Measurements from ENCODE around the gene PDX1. TPM values are rescaled to one million over a fixed set of nuclear protein-coding genes. Genes with fewer than 3 reads are reported as not detected.

The PDX1 gene
- total RNA-seq, 1 experiment from 2014 or later: 1.7 TPM

DNA sequence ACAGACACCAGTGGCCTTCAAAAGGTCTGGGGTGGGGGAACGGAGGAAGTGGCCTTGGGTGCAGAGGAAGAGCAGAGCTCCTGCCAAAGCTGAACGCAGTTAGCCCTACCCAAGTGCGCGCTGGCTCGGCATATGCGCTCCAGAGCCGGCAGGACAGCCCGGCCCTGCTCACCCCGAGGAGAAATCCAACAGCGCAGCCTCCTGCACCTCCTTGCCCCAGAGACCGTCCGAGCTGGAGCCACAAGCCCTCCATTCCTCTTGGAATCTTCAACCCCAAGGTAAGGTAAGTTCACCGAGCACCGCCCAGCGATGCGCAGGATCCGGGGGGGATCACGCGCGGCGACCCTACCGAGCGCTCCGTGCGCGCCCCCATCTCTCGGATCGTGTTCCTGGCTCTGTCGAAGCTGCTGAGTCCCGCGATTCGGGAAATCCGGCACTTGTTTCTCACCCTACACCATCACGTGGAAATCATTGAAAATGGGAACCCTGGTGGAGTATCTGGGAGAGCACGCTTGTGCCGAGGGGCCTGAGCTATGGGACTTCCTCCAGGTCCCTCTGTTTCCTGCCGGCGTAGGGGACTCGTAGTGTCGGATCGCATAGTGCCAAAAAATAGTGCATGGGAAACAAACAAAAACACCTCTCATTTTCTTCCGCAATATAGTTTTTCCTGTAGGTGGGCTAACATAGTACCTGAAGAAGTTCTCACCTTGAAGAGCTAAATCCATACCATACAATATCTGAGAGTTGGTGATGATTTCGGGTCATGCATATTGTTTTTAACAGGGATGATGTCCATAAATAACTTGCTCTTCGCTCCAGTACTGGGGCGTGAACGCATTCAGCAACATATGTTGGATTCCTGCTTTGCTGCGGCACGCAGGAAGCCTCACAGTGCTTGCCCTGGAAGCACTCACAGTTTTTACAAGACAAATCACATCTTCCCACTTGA is 9.3 kb downstream of the PDX1 start:
- TF ChIP-seq SIN3A (IDR thresholded peaks at IDR 0.05; ENCODE audit: low read depth) (no peak), POLR2AphosphoS5 (IDR thresholded peaks at IDR 0.05; ENCODE audit: low read depth, low read length) (no peak)
- TF ChIP-seq, protein P1, sequence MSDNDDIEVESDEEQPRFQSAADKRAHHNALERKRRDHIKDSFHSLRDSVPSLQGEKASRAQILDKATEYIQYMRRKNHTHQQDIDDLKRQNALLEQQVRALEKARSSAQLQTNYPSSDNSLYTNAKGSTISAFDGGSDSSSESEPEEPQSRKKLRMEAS (IDR thresholded peaks at IDR 0.05): no peak
- H3K27me3 ChIP-seq (ENCODE audit: insufficient read depth, low read length): no peaks in the 10 kb centered on the region
- H3K36me3 ChIP-seq (ENCODE audit: control insufficient read depth in 1 of 2, insufficient read depth in 2 of 2, low read length in 2 of 2): no peaks in the 10 kb centered on the region
- H2AFZ ChIP-seq (ENCODE audit: low read depth, low read length, poor library complexity, severe bottlenecking): no peak overlapping the region
- no peak overlapping the region for H3K9ac ChIP-seq (ENCODE audit: low read length)
- intact Hi-C loops (cut with micrococcal nuclease): no loop called here
- H3K4me1 ChIP-seq (ENCODE audit: control insufficient read depth in 1 of 2, insufficient read depth in 2 of 2, low read length in 2 of 2): no peaks in the 10 kb centered on the region
- H3K4me2 ChIP-seq (ENCODE audit: low read length): no peak overlapping the region
- H3K27ac ChIP-seq (ENCODE audit: low read depth, low read length): no peak overlapping the region
- no peak for DNase-seq (ENCODE audit: low read depth, low spot score)
- H3K4me3 ChIP-seq (replicated peaks in 1 of 2; ENCODE audit: low read depth in 1 of 2, low read length in 2 of 2): no peak overlapping the region
- H4K20me1 ChIP-seq (ENCODE audit: insufficient read depth): no peaks in the 10 kb centered on the region
- no TSS peak for BruUV-seq (replicated peaks)
- RAD21 ChIA-PET (ENCODE audit: low non-redundant PET in 1 of 2, low total read pairs in 2 of 2, uncharacterized antibody in 2 of 2, unreplicated experiment in 2 of 2): no interaction called here
- CTCF ChIA-PET: no interaction called here
- H3K79me2 ChIP-seq (ENCODE audit: insufficient read depth, low read length): no peaks in the 10 kb centered on the region
- H3K9me3 ChIP-seq (ENCODE audit: control insufficient read depth in 1 of 2, insufficient read depth in 1 of 2, low read depth in 1 of 2, low read length in 2 of 2): no peaks in the 10 kb centered on the region
- POLR2A ChIA-PET: no interaction called here
- ATAC-seq: no peak
- no peaks in the 10 kb centered on the region for H3K9me2 ChIP-seq (ENCODE audit: insufficient read depth)

DNA sequence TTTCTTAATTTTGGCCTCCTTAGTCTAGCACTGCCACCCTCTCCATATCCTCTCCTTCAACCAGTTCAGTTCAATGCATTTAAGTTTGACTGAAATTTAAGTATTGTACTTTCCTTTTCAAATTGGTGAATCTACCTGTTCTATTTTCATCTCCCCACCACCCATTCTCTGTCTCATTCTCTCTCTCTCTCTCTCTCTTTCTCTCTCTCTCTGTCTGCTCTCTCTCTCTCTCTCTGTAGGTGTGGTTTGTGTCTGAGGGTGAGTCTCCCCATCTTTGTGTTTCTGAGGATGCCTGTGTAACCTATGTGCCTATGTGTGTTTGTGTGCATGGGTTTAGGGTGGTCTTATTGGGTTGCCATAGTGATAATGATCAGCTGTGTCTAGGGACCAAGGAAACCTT is 10.1 kb downstream of the PDX1 start:
- H4K20me1 ChIP-seq (ENCODE audit: insufficient read depth): no peaks in the 10 kb centered on the region
- CTCF ChIA-PET: no interaction called here
- H3K4me2 ChIP-seq (ENCODE audit: low read length): no peak overlapping the region
- H3K27ac ChIP-seq (ENCODE audit: low read depth, low read length): no peak overlapping the region
- no peaks in the 10 kb centered on the region for H3K79me2 ChIP-seq (ENCODE audit: insufficient read depth, low read length)
- intact Hi-C loops (cut with micrococcal nuclease): no loop called here
- H3K36me3 ChIP-seq (ENCODE audit: control insufficient read depth in 1 of 2, insufficient read depth in 2 of 2, low read length in 2 of 2): no peaks in the 10 kb centered on the region
- no peak overlapping the region for H2AFZ ChIP-seq (ENCODE audit: low read depth, low read length, poor library complexity, severe bottlenecking)
- ATAC-seq (no peak), DNase-seq (ENCODE audit: low read depth, low spot score) (no peak)
- BruUV-seq (replicated peaks): no TSS peak
- POLR2A ChIA-PET: no interaction called here
- no peaks in the 10 kb centered on the region for H3K4me1 ChIP-seq (ENCODE audit: control insufficient read depth in 1 of 2, insufficient read depth in 2 of 2, low read length in 2 of 2)
- no peak overlapping the region for H3K9ac ChIP-seq (ENCODE audit: low read length)
- RAD21 ChIA-PET (ENCODE audit: low non-redundant PET in 1 of 2, low total read pairs in 2 of 2, uncharacterized antibody in 2 of 2, unreplicated experiment in 2 of 2): no interaction called here
- H3K4me3 ChIP-seq (replicated peaks in 1 of 2; ENCODE audit: low read depth in 1 of 2, low read length in 2 of 2): no peak overlapping the region
- no peaks in the 10 kb centered on the region for H3K9me3 ChIP-seq (ENCODE audit: control insufficient read depth in 1 of 2, insufficient read depth in 1 of 2, low read depth in 1 of 2, low read length in 2 of 2)
- no peaks in the 10 kb centered on the region for H3K27me3 ChIP-seq (ENCODE audit: insufficient read depth, low read length)
- no peaks in the 10 kb centered on the region for H3K9me2 ChIP-seq (ENCODE audit: insufficient read depth)
- TF ChIP-seq EGR1 (IDR thresholded peaks at IDR 0.05; ENCODE audit: low read depth) (no peak), EZH2 (IDR thresholded peaks at IDR 0.05) (no peak), ZFX (IDR thresholded peaks at IDR 0.05) (no peak), RAD21 (IDR thresholded peaks at IDR 0.05; ENCODE audit: low read depth) (no peak), EZH2phosphoT487 (IDR thresholded peaks at IDR 0.05; ENCODE audit: borderline replicate concordance) (no peak), ELF1 (IDR thresholded peaks at IDR 0.05; ENCODE audit: borderline replicate concordance, low read depth) (no peak), SP1 (IDR thresholded peaks at IDR 0.05; ENCODE audit: low read depth) (no peak), YY1 (IDR thresholded peaks at IDR 0.05; ENCODE audit: extremely low read depth, insufficient replicate concordance, low read depth, low read length) (no peak), ZNF274 (IDR thresholded peaks at IDR 0.05; ENCODE audit: low read depth, low read length) (no peak)
- TF ChIP-seq, protein P2, sequence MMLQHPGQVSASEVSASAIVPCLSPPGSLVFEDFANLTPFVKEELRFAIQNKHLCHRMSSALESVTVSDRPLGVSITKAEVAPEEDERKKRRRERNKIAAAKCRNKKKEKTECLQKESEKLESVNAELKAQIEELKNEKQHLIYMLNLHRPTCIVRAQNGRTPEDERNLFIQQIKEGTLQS (IDR thresholded peaks at IDR 0.05): no peak
- TF ChIP-seq, protein P3, sequence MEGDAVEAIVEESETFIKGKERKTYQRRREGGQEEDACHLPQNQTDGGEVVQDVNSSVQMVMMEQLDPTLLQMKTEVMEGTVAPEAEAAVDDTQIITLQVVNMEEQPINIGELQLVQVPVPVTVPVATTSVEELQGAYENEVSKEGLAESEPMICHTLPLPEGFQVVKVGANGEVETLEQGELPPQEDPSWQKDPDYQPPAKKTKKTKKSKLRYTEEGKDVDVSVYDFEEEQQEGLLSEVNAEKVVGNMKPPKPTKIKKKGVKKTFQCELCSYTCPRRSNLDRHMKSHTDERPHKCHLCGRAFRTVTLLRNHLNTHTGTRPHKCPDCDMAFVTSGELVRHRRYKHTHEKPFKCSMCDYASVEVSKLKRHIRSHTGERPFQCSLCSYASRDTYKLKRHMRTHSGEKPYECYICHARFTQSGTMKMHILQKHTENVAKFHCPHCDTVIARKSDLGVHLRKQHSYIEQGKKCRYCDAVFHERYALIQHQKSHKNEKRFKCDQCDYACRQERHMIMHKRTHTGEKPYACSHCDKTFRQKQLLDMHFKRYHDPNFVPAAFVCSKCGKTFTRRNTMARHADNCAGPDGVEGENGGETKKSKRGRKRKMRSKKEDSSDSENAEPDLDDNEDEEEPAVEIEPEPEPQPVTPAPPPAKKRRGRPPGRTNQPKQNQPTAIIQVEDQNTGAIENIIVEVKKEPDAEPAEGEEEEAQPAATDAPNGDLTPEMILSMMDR (IDR thresholded peaks at IDR 0.05 in 2 of 3, conservative IDR thresholded peaks at IDR 0.05 in 1 of 3; ENCODE audit: borderline replicate concordance in 1 of 3, insufficient read depth in 1 of 3, low read depth in 2 of 3, low read length in 2 of 3): no peak
- TF ChIP-seq, protein P1 (IDR thresholded peaks at IDR 0.05): no peak

All from HCT116 (cell line).